GM21360 (cell line): ENCODE data around the gene SRRM3.
"Not testable (repeated sequence)": the region's sequence is repeated elsewhere in the genome, so short reads cannot be mapped to it uniquely, and the experiment has no call there.

Experiments
- ATAC-seq: cut with Tn5 transposase; IDR thresholded peaks from one replicate; pipeline ENCODE4 v1.9.1; 2021; ENCODE audit warnings: mild to moderate bottlenecking, moderate library complexity; ENCODE audit not compliant: unreplicated experiment

The SRRM3 gene

GRCh38 chr7:76260171-76260703 lies 58.5 kb downstream of the SRRM3 start:
- no peak for ATAC-seq

- no peak for ATAC-seq
These were observed 59.6 kb downstream of the SRRM3 start for GRCh38 chr7:76261329-76261728.

- ATAC-seq, result no peak
These were observed 60.2 kb downstream of the SRRM3 start for GRCh38 chr7:76261931-76262330.

GRCh38 chr7:76262683-76263402 lies 61.1 kb downstream of the SRRM3 start:
- ATAC-seq, result no peak

- no peak for ATAC-seq
These were observed 63.6 kb downstream of the SRRM3 start for GRCh38 chr7:76265299-76265698.

GRCh38 chr7:76267107-76267893 lies 65.6 kb downstream of the SRRM3 start:
- no peak for ATAC-seq

- ATAC-seq, result no peak
These were observed 66.1 kb downstream of the SRRM3 start for GRCh38 chr7:76267894-76268183.

GRCh38 chr7:76268376-76268775 lies 66.7 kb downstream of the SRRM3 start:
- no peak for ATAC-seq

GRCh38 chr7:76269895-76270294 lies 68.2 kb downstream of the SRRM3 start:
- ATAC-seq, result no peak

- not testable (repeated sequence) for ATAC-seq
These were observed 69.7 kb downstream of the SRRM3 start for GRCh38 chr7:76271384-76271783.

GRCh38 chr7:76272142-76272541 lies 70.4 kb downstream of the SRRM3 start:
- ATAC-seq, result no peak

- ATAC-seq, result no peak
These were observed 71.3 kb downstream of the SRRM3 start for GRCh38 chr7:76272851-76273497.

- ATAC-seq, result no peak
These were observed 71.8 kb downstream of the SRRM3 start for GRCh38 chr7:76273503-76273902.

GRCh38 chr7:76278540-76278939 lies 76.8 kb downstream of the SRRM3 start:
- no peak for ATAC-seq

GRCh38 chr7:76280408-76280807 lies 78.7 kb downstream of the SRRM3 start:
- no peak for ATAC-seq

GRCh38 chr7:76281006-76281705 lies 79.5 kb downstream of the SRRM3 start:
- no peak for ATAC-seq

- ATAC-seq, result no peak
These were observed 80.1 kb downstream of the SRRM3 start for GRCh38 chr7:76281706-76282343.

GRCh38 chr7:76282344-76283253 lies 80.9 kb downstream of the SRRM3 start:
- ATAC-seq, result no peak

GRCh38 chr7:76283254-76284159 lies 81.8 kb downstream of the SRRM3 start:
- ATAC-seq, result no peak
